8988T (cell line): ENCODE data around the gene NDUFS5.
"Not testable (repeated sequence)": the region's sequence is repeated elsewhere in the genome, so short reads cannot be mapped to it uniquely, and the experiment has no call there.

Source experiments
- DNase-seq: peaks from one replicate; pipeline ENCODE4 v3.0.0; 2011

Gene NDUFS5

GRCh38 chr1:39065542-39065941 lies 39.4 kb downstream of the NDUFS5 start:
- DNase-seq, result no peak

GRCh38 chr1:39068227-39068626 lies 42.1 kb downstream of the NDUFS5 start:
- not testable (repeated sequence) for DNase-seq

GRCh38 chr1:39071557-39071956 lies 45.4 kb downstream of the NDUFS5 start:
- not testable (repeated sequence) for DNase-seq

- no peak for DNase-seq
Measured at GRCh38 chr1:39076127-39076798, 50.1 kb downstream of the NDUFS5 start.

GRCh38 chr1:39076799-39077148 lies 50.6 kb downstream of the NDUFS5 start:
- DNase-seq, result no peak

GRCh38 chr1:39080269-39080826 lies 54.2 kb downstream of the NDUFS5 start:
- DNase-seq, result no peak

- DNase-seq, result no peak
Measured at GRCh38 chr1:39080831-39081270, 54.7 kb downstream of the NDUFS5 start.

GRCh38 chr1:39081271-39082009 lies 55.3 kb downstream of the NDUFS5 start:
- DNase-seq, result no peak

GRCh38 chr1:39082010-39082799 lies 56.1 kb downstream of the NDUFS5 start:
- no peak for DNase-seq

- no peak for DNase-seq
Measured at GRCh38 chr1:39082811-39083576, 56.8 kb downstream of the NDUFS5 start.

- no peak for DNase-seq
Measured at GRCh38 chr1:39084191-39084590, 58.0 kb downstream of the NDUFS5 start.
